Lower lobe of right lung (tissue), 2 donors: ENCODE results near the gene FRMD4A. TPM values are rescaled to one million over a fixed set of nuclear protein-coding genes. Genes with fewer than 3 reads are reported as not detected.

Source experiments
- ATAC-seq, 2 donors: fragments of 200-7000 bp; cut with Tn5 transposase; one replicate each; pipeline ENCODE4 v1.9.1; 2020 to 2022; ENCODE audit warnings: mild to moderate bottlenecking in 2 of 2, moderate library complexity in 2 of 2
- DNase-seq: peaks from one replicate; pipeline ENCODE4 v3.0.0-alpha.2; 2020
- H3K27ac ChIP-seq: fragments of 200-600 bp; one replicate; pipeline ENCODE4 v1.8.0; 2022
- H3K27me3 ChIP-seq: fragments of 200-600 bp; one replicate; pipeline ENCODE4 v1.8.0; 2022; ENCODE audit warnings: low read depth
- H3K36me3 ChIP-seq: fragments of 200-600 bp; one replicate; pipeline ENCODE4 v1.8.0; 2022; ENCODE audit warnings: mild to moderate bottlenecking
- H3K4me1 ChIP-seq: fragments of 200-600 bp; one replicate; pipeline ENCODE4 v1.8.0; 2022
- H3K4me3 ChIP-seq: fragments of 200-600 bp; one replicate; pipeline ENCODE4 v1.8.0; 2022; ENCODE audit warnings: mild to moderate bottlenecking
- H3K9me3 ChIP-seq: fragments of 200-600 bp; one replicate; pipeline ENCODE4 v1.8.0; 2022
- CTCF ChIP-seq: fragments of 200-600 bp; IDR thresholded peaks from one replicate; pipeline ENCODE4 v1.8.0; 2022; ENCODE audit warnings: antibody characterized with exemption, mild to moderate bottlenecking
- intact Hi-C: fragments of 100-400 bp; cut with DNase I; formaldehyde crosslinking; loops from one replicate; pipeline ENCODE4 v1.11.0; 2022
- total RNA-seq: library from RNA; stranded (reverse); fragmentation: NEBNext Ultra II Directional; extraction: Animal tissue kit (Norgen Biotek cat#: 25700); gene quantifications from one replicate; pipeline ENCODE4 v1.2.1, GENCODE V29; 2021
- donor health status: DM: no; HTN: yes; CAD: no; lungs with severe emphysema.

The FRMD4A gene
- total RNA-seq, 1 donor from 2014 or later: 64.8 TPM

GRCh38 chr10:13630231-13630630 lies 700.5 kb downstream of the FRMD4A start:
- H3K9me3 ChIP-seq: no peaks in the 10 kb centered on the region
- ATAC-seq (no peak), DNase-seq (no peak)
- no peaks in the 10 kb centered on the region for H3K27me3 ChIP-seq
- TF ChIP-seq CTCF: no peak
- no peak overlapping the region for H3K27ac ChIP-seq
- intact Hi-C loops: no loop called here
- no peaks in the 10 kb centered on the region for H3K4me1 ChIP-seq
- no peak overlapping the region for H3K4me3 ChIP-seq
- H3K36me3 ChIP-seq: peaks cover 12% of the 10 kb centered on the region

- intact Hi-C loops: no loop called here
- TF ChIP-seq CTCF: no peak
- DNase-seq: no peak
- H3K4me1 ChIP-seq: no peaks in the 10 kb centered on the region
- no peaks in the 10 kb centered on the region for H3K9me3 ChIP-seq
- H3K36me3 ChIP-seq: peaks cover 23% of the 10 kb centered on the region
- H3K27me3 ChIP-seq: no peaks in the 10 kb centered on the region
- no peak overlapping the region for H3K27ac ChIP-seq
- no peak overlapping the region for H3K4me3 ChIP-seq
- ATAC-seq: peak; percentile 64 to 66
Measured at GRCh38 chr10:13629116-13629515, 701.6 kb downstream of the FRMD4A start.

- Histone ChIP-seq H3K4me3 (no peak overlapping the region), H3K4me1 (no peaks in the 10 kb centered on the region), H3K9me3 (no peaks in the 10 kb centered on the region), H3K27me3 (no peaks in the 10 kb centered on the region), H3K36me3 (peaks cover 23% of the 10 kb centered on the region), H3K27ac (no peak overlapping the region)
- peak; percentile 30 to 61 for ATAC-seq
- intact Hi-C loops: no loop called here
- DNase-seq: no peak
- no peak for TF ChIP-seq CTCF
Measured at GRCh38 chr10:13628661-13629060, 702.1 kb downstream of the FRMD4A start.

- ATAC-seq (no peak), DNase-seq (no peak)
- no peak overlapping the region for H3K4me3 ChIP-seq
- H3K4me1 ChIP-seq: no peaks in the 10 kb centered on the region
- H3K9me3 ChIP-seq: no peaks in the 10 kb centered on the region
- H3K27ac ChIP-seq: no peak overlapping the region
- no peaks in the 10 kb centered on the region for H3K27me3 ChIP-seq
- intact Hi-C loops: no loop called here
- peaks cover 23% of the 10 kb centered on the region for H3K36me3 ChIP-seq
- TF ChIP-seq CTCF: no peak
Measured at GRCh38 chr10:13627459-13628310, 703.0 kb downstream of the FRMD4A start.

- H3K36me3 ChIP-seq: peaks cover 29% of the 10 kb centered on the region
- no peaks in the 10 kb centered on the region for H3K9me3 ChIP-seq
- no peaks in the 10 kb centered on the region for H3K4me1 ChIP-seq
- no peak overlapping the region for H3K27ac ChIP-seq
- no peaks in the 10 kb centered on the region for H3K27me3 ChIP-seq
- intact Hi-C loops: no loop called here
- TF ChIP-seq CTCF: no peak
- ATAC-seq (no peak), DNase-seq (no peak)
- H3K4me3 ChIP-seq: no peak overlapping the region
Measured at GRCh38 chr10:13624630-13625029, 706.1 kb downstream of the FRMD4A start.
